Suprapubic skin (tissue), 4 donors: Measurements from ENCODE around the gene MAST2. TPM values are rescaled to one million over a fixed set of nuclear protein-coding genes. Genes with fewer than 3 reads are reported as not detected.

Experiments used
- DNase-seq, 2 donors: peaks; one replicate each; pipeline ENCODE4 v3.0.0-alpha.2; 2019; ENCODE audit warnings: low spot score in 2 of 2
- H3K27ac ChIP-seq: fragments of 200-600 bp; sonication (generic); one replicate; pipeline ENCODE4 v1.5.1; 2019
- H3K27me3 ChIP-seq: fragments of 200-600 bp; sonication (generic); one replicate; pipeline ENCODE4 v1.5.1; 2019
- H3K36me3 ChIP-seq: fragments of 200-600 bp; sonication (generic); one replicate; pipeline ENCODE4 v1.5.1; 2019
- H3K4me1 ChIP-seq: fragments of 200-600 bp; sonication (generic); one replicate; pipeline ENCODE4 v1.5.1; 2019
- H3K4me3 ChIP-seq: fragments of 200-600 bp; sonication (generic); one replicate; pipeline ENCODE4 v1.5.1; 2019; ENCODE audit warnings: mild to moderate bottlenecking
- H3K9me3 ChIP-seq: fragments of 200-600 bp; sonication (generic); one replicate; pipeline ENCODE4 v1.5.1; 2019
- CTCF ChIP-seq, 2 donors: fragments of 200-600 bp in 1 of 2; fragments of 450-650 bp in 1 of 2; sonication (generic) in 1 of 2; IDR thresholded peaks; one replicate each; pipeline ENCODE4 v1.5.1; 2016 to 2019; ENCODE audit warnings: antibody characterized with exemption in 2 of 2, mild to moderate bottlenecking in 1 of 2, moderate library complexity in 1 of 2
- EP300 ChIP-seq: sonication (generic); formaldehyde crosslinking; IDR thresholded peaks from one replicate; pipeline ENCODE4 v1.6.1; 2017; ENCODE audit warnings: antibody characterized with exemption
- POLR2A ChIP-seq, 2 donors: fragments of 450-650 bp; IDR thresholded peaks; one replicate each; pipeline ENCODE4 v1.6.1; 2017; ENCODE audit warnings: antibody characterized with exemption in 2 of 2, mild to moderate bottlenecking in 2 of 2, moderate library complexity in 2 of 2
- POLR2AphosphoS5 ChIP-seq, 3 donors: sonication (generic); formaldehyde crosslinking; IDR thresholded peaks; one replicate each; pipeline ENCODE4 v1.6.1; 2017; ENCODE audit warnings: antibody characterized with exemption in 3 of 3
- WGBS: methylation state at CpG from one replicate; pipeline ENCODE4 v1.1.5; 2018; 5-methylcytosine and 5-hydroxymethylcytosine counted together
- total RNA-seq, 4 donors: library from RNA; depleted of rRNA; stranded (reverse); fragments of >200 nt; gene quantifications; one replicate each; pipeline ENCODE4 v1.1.0, GENCODE V29; 2016

The MAST2 gene
- total RNA-seq, 4 donors from 2014 or later = 15.4 to 21.6 (median 20.1) TPM

- TF ChIP-seq POLR2AphosphoS5 (IDR thresholded peaks at IDR 0.05) (no peak), EP300 (no peak), POLR2A (IDR thresholded peaks at IDR 0.05) (no peak), CTCF (IDR thresholded peaks at IDR 0.05) (no peak)
- Histone ChIP-seq H3K36me3 (no peaks in the 10 kb centered on the region), H3K4me1 (peaks cover 8% of the 10 kb centered on the region), H3K4me3 (no peak overlapping the region), H3K9me3 (no peaks in the 10 kb centered on the region), H3K27ac (no peak overlapping the region), H3K27me3 (no peaks in the 10 kb centered on the region)
- 66% methylated on average over 1 of the region's 1 CpG for WGBS
- DNase-seq = no peak
Observed at GRCh38 chr1:46081619-46082018, 278.2 kb downstream of the MAST2 start.

- Histone ChIP-seq H3K27me3 (no peaks in the 10 kb centered on the region), H3K4me1 (no peaks in the 10 kb centered on the region)
- TF ChIP-seq CTCF (IDR thresholded peaks at IDR 0.05) (no peak), POLR2AphosphoS5 (IDR thresholded peaks at IDR 0.05) (no peak), EP300 (no peak), POLR2A (IDR thresholded peaks at IDR 0.05) (no peak)
Observed at GRCh38 chr1:46083579-46083978, 280.2 kb downstream of the MAST2 start.

GRCh38 chr1:46084553-46085451 is 281.4 kb downstream of the MAST2 start:
- Histone ChIP-seq H3K4me1 (no peaks in the 10 kb centered on the region), H3K9me3 (no peaks in the 10 kb centered on the region), H3K36me3 (no peaks in the 10 kb centered on the region), H3K27ac (no peak overlapping the region), H3K27me3 (no peaks in the 10 kb centered on the region), H3K4me3 (no peak overlapping the region)
- no peak for DNase-seq
- TF ChIP-seq POLR2AphosphoS5 (IDR thresholded peaks at IDR 0.05) = no peak
- no peak for TF ChIP-seq POLR2A (IDR thresholded peaks at IDR 0.05)
- no peak for TF ChIP-seq CTCF (IDR thresholded peaks at IDR 0.05)
- no peak for TF ChIP-seq EP300
- WGBS = 91% methylated on average over 1 of the region's 1 CpG

More at GRCh38 chr1:46083579-46083978, 280.2 kb downstream of the MAST2 start:
- Histone ChIP-seq H3K27ac (no peak overlapping the region), H3K36me3 (no peaks in the 10 kb centered on the region), H3K9me3 (no peaks in the 10 kb centered on the region), H3K4me3 (no peak overlapping the region)
- DNase-seq = no peak

Other genes with a start within 250 kb of the MAST2 start
- gene NASP, start 219.6 kb upstream of the MAST2 start, total RNA-seq = 10 to 100 TPM; 44.2 to 79.3 (median 55.9) TPM
- gene CCDC17, start 179.6 kb upstream of the MAST2 start, total RNA-seq = 1 to 10 TPM; 3.2 to 6.5 (median 4.0) TPM
- gene GPBP1L1, start 117.1 kb upstream of the MAST2 start, total RNA-seq = 100 to 1,000 TPM; 121 to 219 (median 131) TPM
- 10 to 100 TPM; 13.8 to 27.7 (median 19.3) TPM for gene TMEM69, start 115.4 kb upstream of the MAST2 start, total RNA-seq
- 10 to 100 TPM in 3 of 4 donors, 1 to 10 TPM in 1; 7.0 to 11.8 (median 11.3) TPM for gene IPP, start 53.0 kb upstream of the MAST2 start, total RNA-seq